ENCODE results near the gene CTXN1.

The CTXN1 gene

GRCh38 chr19:7881910-7882309 is 44.0 kb downstream of the CTXN1 start:
- H3K36me3 Mint-ChIP-seq (ENCODE audit: low read depth): no peaks in the 10 kb centered on the region
- no peaks in the 10 kb centered on the region for H3K9me3 Mint-ChIP-seq
- no peak overlapping the region for H3K4me3 Mint-ChIP-seq
- H3K27ac Mint-ChIP-seq: no peak overlapping the region
- DNase-seq (ENCODE audit: low spot score): no peak
- H3K4me1 Mint-ChIP-seq (ENCODE audit: low read depth): no peaks in the 10 kb centered on the region
- H3K27me3 Mint-ChIP-seq (ENCODE audit: low read depth): peaks cover 3% of the 10 kb centered on the region

DNA sequence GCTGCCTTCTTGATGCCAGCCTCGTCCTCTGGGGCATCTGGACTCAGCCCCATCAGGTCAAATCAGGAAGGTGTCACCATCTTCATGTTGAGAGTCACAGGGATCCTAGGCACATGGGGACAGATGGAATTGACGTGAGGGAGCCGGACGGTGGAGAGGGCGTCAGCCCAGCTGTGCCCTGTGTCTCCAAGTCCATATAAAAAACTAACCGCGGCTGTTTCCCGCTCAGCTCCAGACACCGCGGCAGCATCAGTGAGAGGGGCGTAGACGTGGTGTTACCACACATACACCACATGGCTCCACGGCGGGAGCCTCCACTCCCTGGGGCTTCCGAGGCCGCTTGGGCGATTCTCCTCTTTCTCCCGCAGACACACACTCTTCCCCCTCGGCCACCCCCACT is 46.1 kb downstream of the CTXN1 start:
- Mint-ChIP-seq H3K9me3 (no peaks in the 10 kb centered on the region), H3K36me3 (ENCODE audit: low read depth) (no peaks in the 10 kb centered on the region), H3K4me3 (no peak overlapping the region), H3K4me1 (ENCODE audit: low read depth) (no peaks in the 10 kb centered on the region), H3K27ac (no peak overlapping the region), H3K27me3 (ENCODE audit: low read depth) (peaks cover 18% of the 10 kb centered on the region)
- no peak for DNase-seq (ENCODE audit: low spot score)

DNA sequence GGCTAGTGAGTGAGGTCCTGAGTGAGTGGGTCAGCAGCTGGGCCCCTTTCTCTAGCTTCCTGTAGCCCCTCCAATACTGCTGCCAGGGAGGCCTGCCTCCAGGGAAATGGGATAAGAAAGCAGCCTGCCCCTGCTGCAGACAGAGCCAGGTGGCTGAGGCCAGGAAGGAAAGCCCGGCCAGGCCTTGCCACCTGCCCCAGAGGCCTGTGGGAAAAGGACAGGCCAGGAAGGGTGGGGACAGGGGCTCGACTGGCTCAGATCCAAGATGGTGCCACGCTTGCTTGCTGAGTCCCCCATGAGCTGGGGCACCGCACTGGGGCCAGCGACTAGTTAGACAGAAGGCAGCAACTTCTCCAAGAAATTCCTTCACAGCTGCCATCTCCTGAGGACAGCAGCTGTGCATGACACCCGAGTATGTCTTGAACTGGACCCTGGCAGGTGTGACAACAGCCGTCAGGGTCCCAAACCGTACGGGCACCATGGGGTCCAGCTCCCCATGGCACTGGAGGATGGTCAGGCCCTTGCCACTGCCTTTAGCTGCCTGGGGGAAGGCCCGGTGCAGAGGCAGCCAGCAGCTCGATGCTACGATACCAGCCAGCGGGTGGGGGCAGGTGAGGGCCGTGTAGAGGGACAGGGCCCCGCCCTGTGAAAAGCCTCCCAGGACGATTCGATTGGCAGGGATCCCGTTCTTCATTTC is 46.7 kb downstream of the CTXN1 start:
- DNase-seq (ENCODE audit: low spot score): no peak
- Mint-ChIP-seq H3K36me3 (ENCODE audit: low read depth) (no peaks in the 10 kb centered on the region), H3K9me3 (no peaks in the 10 kb centered on the region), H3K4me3 (no peak overlapping the region), H3K27ac (no peak overlapping the region), H3K27me3 (ENCODE audit: low read depth) (peaks cover 23% of the 10 kb centered on the region), H3K4me1 (ENCODE audit: low read depth) (no peaks in the 10 kb centered on the region)

- Mint-ChIP-seq H3K4me1 (ENCODE audit: low read depth) (no peaks in the 10 kb centered on the region), H3K4me3 (no peak overlapping the region), H3K27me3 (ENCODE audit: low read depth) (peaks cover 31% of the 10 kb centered on the region), H3K9me3 (no peaks in the 10 kb centered on the region), H3K27ac (no peak overlapping the region), H3K36me3 (ENCODE audit: low read depth) (no peaks in the 10 kb centered on the region)
- no peak for DNase-seq (ENCODE audit: low spot score)
Observed at GRCh38 chr19:7877249-7877836, 48.6 kb downstream of the CTXN1 start.

GRCh38 chr19:7874897-7875273 is 51.0 kb downstream of the CTXN1 start:
- DNase-seq (ENCODE audit: low spot score): no peak
- Mint-ChIP-seq H3K27ac (no peak overlapping the region), H3K9me3 (no peaks in the 10 kb centered on the region), H3K36me3 (ENCODE audit: low read depth) (no peaks in the 10 kb centered on the region), H3K4me1 (ENCODE audit: low read depth) (peaks cover 11% of the 10 kb centered on the region), H3K4me3 (no peak overlapping the region), H3K27me3 (ENCODE audit: low read depth) (peaks cover 43% of the 10 kb centered on the region)

Measured in T-helper 2 cell treated with Interferon-gamma antibody and Interleukin-4, amounts not matched to agents 5 μg/mL and 100 μg/mL, for 36 hours (primary cell).